ENCODE data around the gene CACUL1. TPM values are rescaled to one million over a fixed set of nuclear protein-coding genes. Genes with fewer than 3 reads are reported as not detected.

CACUL1 gene
- total RNA-seq, 1 experiment from 2014 or later, result 38.5 TPM

GRCh38 chr10:118793545-118793944 is 38.8 kb upstream of the CACUL1 start:
- no peak overlapping the region for H2BK15ac ChIP-seq (ENCODE audit: low read depth, low read length)
- H3K36me3 Mint-ChIP-seq (ENCODE audit: insufficient read depth in 1 of 3, low read depth in 3 of 3), result peaks cover 0 to 3% (median 2%) of the 10 kb centered on the region in 3 experiments; a peak in 1 of 7 replicates

More at GRCh38 chr10:118793545-118793944, 38.8 kb upstream of the CACUL1 start:
- H2BK120ac ChIP-seq (ENCODE audit: low read depth, low read length, poor library complexity, severe bottlenecking), result no peak overlapping the region
- no peak overlapping the region for H3K4me2 ChIP-seq (ENCODE audit: insufficient read depth, insufficient read length, low read length)
- no peak overlapping the region for H4K5ac ChIP-seq (ENCODE audit: insufficient read length, low read depth, low read length)
- H2BK20ac ChIP-seq (ENCODE audit: low read depth, low read length, poor library complexity, severe bottlenecking), result no peak overlapping the region
- Mint-ChIP-seq H3K27me3 (ENCODE audit: low read depth) (no peaks in the 10 kb centered on the region; the same call in 1 of the 2 replicates), H3K4me1 (no peaks in the 10 kb centered on the region), H3K27ac (no peak overlapping the region), H3K4me3 (no peak overlapping the region), H3K9me3 (peaks cover 7 to 18% of the 10 kb centered on the region in 2 experiments)
- H3K4ac ChIP-seq (ENCODE audit: low read depth, low read length), result no peak overlapping the region
- no peak overlapping the region for H2AK5ac ChIP-seq (ENCODE audit: insufficient read length, low read length)
- no peak overlapping the region for H3K27ac ChIP-seq (ENCODE audit: insufficient read length, low read depth, low read length)
- H4K8ac ChIP-seq (replicated peaks; ENCODE audit: insufficient read length, low read depth, low read length), result no peak overlapping the region
- H2AFZ ChIP-seq (ENCODE audit: low read length), result no peak overlapping the region
- H3K79me2 ChIP-seq (ENCODE audit: insufficient read depth, low read length), result no peaks in the 10 kb centered on the region
- H3T11ph ChIP-seq (ENCODE audit: low read length), result no peak overlapping the region
- no peak overlapping the region for H3K56ac ChIP-seq (ENCODE audit: insufficient read length, low read depth, low read length)
- no peak overlapping the region for H3K14ac ChIP-seq (ENCODE audit: insufficient read depth, low read length)
- H3K18ac ChIP-seq (ENCODE audit: insufficient read length, low read depth, low read length), result no peak overlapping the region
- H4K91ac ChIP-seq (ENCODE audit: insufficient read length, low read depth, low read length), result no peak overlapping the region
- H3K23me2 ChIP-seq (ENCODE audit: insufficient read length, low read depth, low read length, poor library complexity, severe bottlenecking), result no peaks in the 10 kb centered on the region
- no peak overlapping the region for H2BK12ac ChIP-seq (ENCODE audit: insufficient read length, low read depth, low read length)
- no peak overlapping the region for H3K9ac ChIP-seq (ENCODE audit: extremely low read depth, insufficient read length, low read length)
- no peaks in the 10 kb centered on the region for H3K4me1 ChIP-seq (ENCODE audit: insufficient read depth, low read length)
- H3K27me3 ChIP-seq (ENCODE audit: insufficient read depth, low read length), result no peaks in the 10 kb centered on the region
- no peaks in the 10 kb centered on the region for H4K20me1 ChIP-seq (ENCODE audit: control insufficient read depth, insufficient read depth, insufficient read length)
- H3K23ac ChIP-seq (ENCODE audit: insufficient read length, low read depth, low read length), result no peak overlapping the region
- no CpG with 5 or more reads among the region's 6 CpGs for WGBS (ENCODE audit: extremely low coverage, insufficient read length, low lambda C conversion rate)
- no peaks in the 10 kb centered on the region for H3K79me1 ChIP-seq (ENCODE audit: insufficient read depth, low read depth, low read length, poor library complexity, severe bottlenecking)
- DNase-seq, result no peak
- no peak overlapping the region for H2BK5ac ChIP-seq (ENCODE audit: insufficient read length, low read length)
- no peaks in the 10 kb centered on the region for H3K9me3 ChIP-seq (ENCODE audit: control insufficient read depth, low read depth, low read length)
- TF ChIP-seq, protein P1, sequence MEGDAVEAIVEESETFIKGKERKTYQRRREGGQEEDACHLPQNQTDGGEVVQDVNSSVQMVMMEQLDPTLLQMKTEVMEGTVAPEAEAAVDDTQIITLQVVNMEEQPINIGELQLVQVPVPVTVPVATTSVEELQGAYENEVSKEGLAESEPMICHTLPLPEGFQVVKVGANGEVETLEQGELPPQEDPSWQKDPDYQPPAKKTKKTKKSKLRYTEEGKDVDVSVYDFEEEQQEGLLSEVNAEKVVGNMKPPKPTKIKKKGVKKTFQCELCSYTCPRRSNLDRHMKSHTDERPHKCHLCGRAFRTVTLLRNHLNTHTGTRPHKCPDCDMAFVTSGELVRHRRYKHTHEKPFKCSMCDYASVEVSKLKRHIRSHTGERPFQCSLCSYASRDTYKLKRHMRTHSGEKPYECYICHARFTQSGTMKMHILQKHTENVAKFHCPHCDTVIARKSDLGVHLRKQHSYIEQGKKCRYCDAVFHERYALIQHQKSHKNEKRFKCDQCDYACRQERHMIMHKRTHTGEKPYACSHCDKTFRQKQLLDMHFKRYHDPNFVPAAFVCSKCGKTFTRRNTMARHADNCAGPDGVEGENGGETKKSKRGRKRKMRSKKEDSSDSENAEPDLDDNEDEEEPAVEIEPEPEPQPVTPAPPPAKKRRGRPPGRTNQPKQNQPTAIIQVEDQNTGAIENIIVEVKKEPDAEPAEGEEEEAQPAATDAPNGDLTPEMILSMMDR (conservative IDR thresholded peaks at IDR 0.05), result no peak

Measured in H9 (cell line).